GM12878 (cell line): ENCODE measurements around the gene LIN28B.
"Not testable (repeated sequence)": the region's sequence is repeated elsewhere in the genome, so short reads cannot be mapped to it uniquely, and the experiment has no call there.

Experiments
- BCLAF1 ChIP-seq: fragments of 450-650 bp; IDR thresholded peaks from 2 replicates; pipeline ENCODE4 v1.6.1; 2017; ENCODE audit warnings: antibody characterized with exemption, mild to moderate bottlenecking, moderate library complexity
- CHD2 ChIP-seq: IDR thresholded peaks from 2 replicates; pipeline ENCODE4 v1.6.1; 2011; ENCODE audit warnings: low read depth, low read length, improper control_type of control experiment, borderline replicate concordance
- CTCF ChIP-seq, 3 experiments: IDR thresholded peaks in 2 of 3; conservative IDR thresholded peaks in 1 of 3; 2 replicates each; pipeline ENCODE4 v1.5.1; 2011; ENCODE audit warnings: low read depth in 3 of 3, low read length in 3 of 3, mild to moderate bottlenecking in 3 of 3, control low read depth in 2 of 3, moderate library complexity in 2 of 3, inconsistent platforms in 1 of 3, mixed read lengths in 1 of 3; ENCODE audit not compliant: control insufficient read depth in 2 of 3, insufficient read depth in 1 of 3; ENCODE audit errors: extremely low read depth in 1 of 3
- E2F4 ChIP-seq: IDR thresholded peaks from 2 replicates; pipeline ENCODE4 v1.6.1; 2012; ENCODE audit warnings: low read depth, low read length, improper control_type of control experiment
- GABPA ChIP-seq: IDR thresholded peaks from 2 replicates; pipeline ENCODE4 v1.6.1; 2014; ENCODE audit warnings: antibody characterized with exemption, low read depth, mild to moderate bottlenecking, inconsistent platforms
- GATAD2B ChIP-seq: fragments of 450-650 bp; conservative IDR thresholded peaks from 2 replicates; pipeline ENCODE4 v1.6.1; 2017; ENCODE audit warnings: low read depth, mild to moderate bottlenecking, moderate library complexity
- HDGF ChIP-seq: fragments of 450-650 bp; IDR thresholded peaks from 2 replicates; pipeline ENCODE4 v1.6.1; 2016; ENCODE audit warnings: antibody characterized with exemption
- POLR2A ChIP-seq: IDR thresholded peaks from 2 replicates; pipeline ENCODE4 v1.6.1; 2011; ENCODE audit warnings: low read depth, mild to moderate bottlenecking, low read length
- POLR2AphosphoS5 ChIP-seq: IDR thresholded peaks from 2 replicates; pipeline ENCODE4 v1.6.1; 2011; ENCODE audit warnings: mild to moderate bottlenecking, low read length, inconsistent platforms
- SPI1 ChIP-seq: IDR thresholded peaks from 2 replicates; pipeline ENCODE4 v1.6.1; 2011; ENCODE audit warnings: low read depth, mild to moderate bottlenecking, low read length, moderate library complexity, borderline replicate concordance; ENCODE audit not compliant: insufficient read depth
- TAF1 ChIP-seq: IDR thresholded peaks from 2 replicates; pipeline ENCODE4 v1.6.1; 2011; ENCODE audit warnings: mild to moderate bottlenecking, low read depth, low read length, borderline replicate concordance
- ZBED1 ChIP-seq: IDR thresholded peaks from 2 replicates; pipeline ENCODE4 v1.6.1; 2016; ENCODE audit warnings: borderline replicate concordance
- ZNF24 ChIP-seq: fragments of 450-650 bp; IDR thresholded peaks from 2 replicates; pipeline ENCODE4 v1.6.1; 2017; ENCODE audit warnings: antibody characterized with exemption, mild to moderate bottlenecking
- ZNF274 ChIP-seq: IDR thresholded peaks from one replicate; pipeline ENCODE4 v1.8.0; 2011; ENCODE audit not compliant: insufficient read length, insufficient read depth

- TF ChIP-seq GATAD2B; CHD2; ZNF24; POLR2A; ZBED1; HDGF; CTCF (IDR thresholded peaks at IDR 0.05 in 2 of 3, conservative IDR thresholded peaks at IDR 0.05 in 1 of 3; ENCODE audit: control insufficient read depth in 2 of 3, extremely low read depth in 1 of 3, insufficient read depth in 1 of 3, low read depth in 3 of 3, low read length in 3 of 3); SPI1; POLR2AphosphoS5; ZNF274; TAF1; E2F4; GABPA; BCLAF1: not testable (repeated sequence)
These were observed 3.3 kb upstream of the LIN28B start for GRCh38 chr6:104953400-104954189.
